NOMO-1 treated with DMSO at 0.1 percent for 48 hours (cell line): ENCODE results near the gene NRTN.

Source experiments
- DNase-seq: peaks from one replicate; lab custom pipeline; 2025; ENCODE audit not compliant: unreplicated experiment; lab: John Stamatoyannopoulos, UW

The NRTN gene

DNA sequence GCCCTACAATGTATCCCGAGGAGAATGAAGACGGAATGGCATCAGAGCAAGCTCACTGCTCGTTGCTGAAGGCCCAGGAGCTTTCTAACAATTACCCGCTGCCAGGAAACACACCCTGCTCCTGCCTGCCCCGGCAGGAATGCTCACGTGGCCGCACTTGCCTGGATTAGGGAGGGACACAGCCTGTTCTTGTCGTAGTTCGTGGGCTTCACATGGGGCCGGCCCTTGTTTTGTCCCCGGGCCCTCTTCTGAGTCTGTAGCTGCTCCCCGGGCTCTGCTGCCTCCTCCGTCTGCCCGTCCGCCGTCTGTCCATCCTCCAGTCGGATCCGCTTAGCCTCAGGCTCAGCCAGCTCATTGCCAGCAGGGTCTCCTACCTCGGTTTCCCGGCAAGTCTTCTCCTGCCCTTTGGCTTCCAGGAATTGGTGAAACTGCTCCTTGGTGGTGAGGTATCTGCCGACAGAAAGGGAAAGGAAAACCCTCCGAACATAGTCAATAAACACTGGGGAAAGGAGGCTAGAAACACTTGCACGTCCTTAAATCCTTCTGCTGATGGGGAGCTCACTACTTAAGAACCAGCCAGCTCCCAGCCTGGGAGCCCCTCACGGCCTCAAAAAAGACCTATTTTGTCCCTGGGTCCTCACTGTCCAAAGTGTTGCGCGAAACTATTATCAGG, 14.8 kb upstream of the NRTN start:
- DNase-seq, result no peak

- DNase-seq, result peak; percentile 96
Observed at GRCh38 chr19:5790559-5791520, 14.0 kb upstream of the NRTN start, which contains the start of gene DUS3L. Gene DUS3L (minus strand): TSS chr19:5791163. CDS start chr19:5791141, 22 bp downstream.

- DNase-seq, result no peak
Observed at GRCh38 chr19:5792224-5792623, 12.6 kb upstream of the NRTN start.

DNA sequence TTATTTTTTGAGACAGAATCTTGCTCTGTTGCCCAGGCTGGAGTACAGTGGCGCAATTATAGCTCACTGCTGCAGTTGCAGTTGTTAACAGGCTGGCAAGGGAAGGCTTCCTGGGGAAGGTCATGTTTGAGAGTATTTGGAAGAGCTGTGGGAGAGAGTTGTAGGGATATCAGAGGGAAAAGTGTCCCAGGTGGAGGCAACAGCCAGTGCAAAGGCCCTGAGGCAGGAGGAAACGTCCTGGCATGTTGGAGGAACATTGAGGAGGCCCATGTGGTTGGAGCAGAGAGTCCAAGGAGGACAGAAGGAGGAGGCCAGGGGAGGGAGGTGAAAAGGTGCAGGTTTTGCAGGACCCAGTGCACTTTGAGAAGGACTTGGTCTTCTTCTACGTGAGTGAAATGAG, 11.7 kb upstream of the NRTN start:
- DNase-seq, result no peak

DNA sequence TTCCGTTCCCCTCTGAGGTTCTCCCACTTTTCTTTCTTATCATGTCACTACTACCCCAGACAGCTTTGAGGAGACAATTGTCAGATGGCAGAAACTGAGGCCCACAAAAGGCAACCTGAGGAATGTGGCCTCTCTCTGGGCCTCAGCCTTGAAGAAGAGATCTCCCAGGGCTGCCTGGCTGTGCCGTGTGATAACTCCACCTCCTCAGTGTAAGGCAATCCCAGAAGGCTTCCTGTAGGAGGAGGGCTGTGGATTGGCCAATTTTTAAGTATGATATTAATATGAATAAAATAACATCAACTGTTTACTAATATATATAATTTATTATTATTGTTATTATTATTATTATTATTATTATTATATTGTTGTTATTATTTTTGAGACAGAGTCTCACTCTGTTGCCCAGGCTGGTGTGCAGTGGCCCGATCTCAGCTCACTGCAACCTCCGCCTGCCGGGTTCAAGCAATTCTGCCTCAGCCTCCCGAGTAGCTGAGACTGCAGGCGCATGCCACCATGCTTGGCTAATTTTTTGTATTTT, 9.4 kb upstream of the NRTN start:
- no peak for DNase-seq

DNA sequence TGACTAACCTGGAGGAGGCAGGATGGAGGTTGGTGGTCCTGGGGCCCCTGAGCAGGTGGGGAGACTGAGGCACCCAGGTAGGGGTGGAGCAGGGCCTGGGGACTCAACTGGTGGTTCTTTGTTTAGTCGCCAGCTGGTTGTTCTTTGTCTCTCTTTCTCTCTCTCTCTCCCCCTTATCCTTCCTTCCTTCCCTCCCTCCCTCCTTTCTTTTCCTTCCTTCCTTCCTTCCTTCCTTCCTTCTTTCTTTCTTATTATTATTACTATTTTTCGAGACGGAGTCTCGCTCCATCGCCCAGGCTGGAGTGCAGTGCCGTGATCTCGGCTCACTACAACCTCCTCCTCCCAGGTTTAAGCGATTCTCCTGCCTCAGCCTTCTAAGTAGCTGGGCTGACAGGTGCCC, 6.6 kb upstream of the NRTN start:
- no peak for DNase-seq

DNA sequence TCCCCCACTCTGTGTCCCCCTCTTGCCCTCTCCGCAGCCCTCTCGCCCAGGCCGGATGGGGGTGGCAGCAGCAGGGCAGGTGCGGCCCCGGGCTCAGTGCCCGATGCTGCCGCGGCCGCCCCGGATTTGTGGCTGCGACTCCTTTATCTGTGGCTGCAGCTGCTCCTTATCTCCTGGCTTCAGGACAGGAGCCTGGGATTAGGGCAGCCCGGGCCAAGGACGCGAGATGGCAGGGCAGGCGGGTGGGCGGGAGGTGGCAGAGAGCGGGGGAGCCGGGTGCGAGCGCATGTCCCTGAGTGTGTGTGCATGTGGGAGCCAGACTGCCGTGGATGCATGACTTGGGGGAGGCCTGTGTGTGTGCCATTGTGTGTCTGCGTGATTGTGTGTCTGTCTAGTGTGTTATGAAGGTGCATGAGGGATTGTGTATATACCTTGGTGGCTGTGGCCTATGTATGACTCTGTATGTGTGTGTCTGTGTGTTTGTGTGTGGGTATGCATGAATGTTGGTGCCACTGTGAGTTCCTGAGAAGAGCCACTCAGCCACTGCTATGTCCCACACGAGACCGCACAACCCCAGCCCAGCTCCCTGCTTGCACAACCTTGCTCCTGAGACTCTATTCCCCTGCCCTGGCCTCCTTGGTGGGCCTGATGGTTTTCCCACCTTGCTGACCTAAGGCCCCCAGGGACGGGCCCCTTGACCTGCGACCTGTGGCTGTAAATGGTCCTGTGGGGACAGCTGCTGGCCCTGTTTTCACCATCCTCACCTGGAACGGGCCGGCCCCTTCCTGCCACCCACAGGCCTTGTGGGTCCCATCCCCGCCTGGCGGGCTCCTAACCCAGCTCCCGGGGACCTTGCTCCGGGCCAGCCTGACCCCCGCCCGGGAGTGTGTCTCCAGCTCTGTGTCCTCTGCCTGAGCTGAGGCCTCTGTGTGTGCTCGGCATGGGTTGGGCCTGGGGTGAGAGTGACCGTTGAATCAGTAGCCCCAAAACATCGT, 5.3 kb upstream of the NRTN start:
- no peak for DNase-seq

GRCh38 chr19:5800361-5801270, 4.3 kb upstream of the NRTN start:
- DNase-seq, result no peak

DNA sequence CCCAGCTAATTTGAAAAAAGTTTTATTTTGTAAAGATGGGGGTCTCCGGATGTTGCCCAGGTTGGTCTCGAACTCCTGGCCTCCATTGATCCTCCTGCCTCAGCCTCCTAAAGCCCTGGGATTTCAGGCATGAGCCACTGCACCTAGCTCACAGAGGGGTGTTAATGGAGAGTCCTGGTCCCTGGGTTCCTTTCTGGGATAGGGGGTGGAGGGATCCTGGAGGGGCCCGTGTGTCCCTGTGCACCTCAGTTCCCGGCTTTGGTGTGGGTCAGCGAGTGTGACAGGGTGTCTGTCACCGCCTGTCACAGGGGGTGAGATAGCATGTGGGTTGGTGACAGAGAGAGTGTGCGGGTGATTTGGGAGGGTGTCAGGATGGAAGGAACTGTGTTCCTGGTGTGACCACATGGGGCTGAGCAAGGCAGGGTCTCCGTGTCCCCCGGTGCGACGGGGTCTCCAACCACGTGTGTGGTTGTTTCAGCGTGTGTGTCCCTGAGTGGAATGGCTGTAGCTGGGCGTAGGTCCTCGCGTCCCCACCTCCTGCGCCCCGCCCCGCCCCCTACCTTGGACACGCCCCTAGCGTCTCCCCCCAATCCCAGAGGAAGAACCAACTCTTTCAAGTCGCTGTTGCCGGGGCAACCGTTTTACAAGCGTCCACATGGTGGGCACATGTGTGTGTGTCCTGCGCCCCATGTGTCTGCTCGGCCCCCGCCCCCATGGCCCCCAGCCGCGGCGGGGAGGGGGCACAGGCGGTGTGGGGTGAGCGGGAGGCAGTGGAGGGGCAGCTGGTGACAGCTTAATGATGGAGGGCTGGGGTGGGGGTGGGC, 2.9 kb upstream of the NRTN start:
- no peak for DNase-seq

DNA sequence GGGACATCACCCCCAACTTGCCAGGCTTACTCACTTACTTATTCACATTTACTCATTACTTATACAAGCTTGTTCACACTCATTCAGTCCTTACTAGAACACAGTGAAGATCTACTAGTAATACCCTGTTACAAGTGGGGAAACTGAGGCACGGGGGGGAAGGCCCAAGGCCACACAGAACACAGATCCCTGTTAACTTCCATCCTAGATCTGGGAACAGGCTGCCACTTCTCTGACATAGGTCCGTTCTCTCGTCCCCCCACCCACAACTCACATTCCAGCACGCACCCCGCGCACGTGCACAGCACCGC, 1.5 kb upstream of the NRTN start:
- no peak for DNase-seq

GRCh38 chr19:5803752-5804515, 933 bp upstream of the NRTN start:
- peak; percentile 90 for DNase-seq

DNA sequence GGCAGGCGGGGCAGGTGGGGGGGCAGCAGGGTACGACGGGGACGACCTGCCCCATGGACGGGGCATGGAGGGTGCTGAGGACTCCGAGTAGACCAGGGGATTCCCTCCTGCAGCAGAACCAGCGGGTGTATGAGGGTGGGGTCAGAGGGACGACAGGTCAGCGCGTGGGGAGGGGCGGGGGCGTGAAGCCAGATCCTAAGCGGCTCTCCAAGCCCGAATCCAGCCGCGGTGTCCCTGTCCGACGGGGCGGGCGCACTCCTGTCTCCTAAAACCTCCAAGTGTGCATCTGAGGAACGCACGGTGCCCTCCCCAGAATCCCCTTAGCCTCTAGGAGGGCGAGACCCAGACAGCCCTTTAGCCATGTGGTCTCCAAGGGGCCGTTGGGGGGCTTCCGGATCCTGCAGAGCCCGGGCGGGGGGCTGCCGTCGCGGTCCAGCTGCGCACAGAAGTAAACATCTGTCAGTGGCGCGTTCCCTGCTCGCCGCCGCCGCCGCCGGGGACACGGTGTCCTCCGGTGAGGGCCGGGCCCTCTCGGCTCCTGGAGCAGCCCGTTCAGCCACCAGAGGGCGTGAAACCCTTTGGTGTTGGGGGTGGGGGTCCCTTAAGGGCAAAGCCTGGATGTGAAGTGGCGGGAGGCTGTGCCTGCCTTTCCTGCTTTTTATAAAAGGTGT, 730 bp downstream of the NRTN start:
- DNase-seq, result peak; percentile 35

DNA sequence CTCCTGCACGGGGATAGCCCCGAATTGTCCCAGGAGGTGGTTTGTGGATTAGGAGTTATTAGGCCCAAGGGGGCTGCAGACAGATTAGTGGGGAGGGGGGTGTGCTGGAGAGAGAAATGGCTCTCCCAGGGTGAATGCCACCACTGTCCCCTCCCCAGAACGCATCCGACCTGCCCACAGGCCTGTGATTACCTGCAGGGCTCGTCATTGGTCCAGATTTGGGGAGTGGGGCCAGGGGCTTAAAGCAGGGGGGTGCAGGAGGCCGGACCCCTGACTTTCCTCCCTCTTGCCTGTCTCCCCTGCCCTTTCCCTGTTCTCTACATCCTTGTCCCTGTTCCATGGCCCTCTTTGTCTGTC, 1.2 kb downstream of the NRTN start:
- no peak for DNase-seq

- no peak for DNase-seq
Observed at GRCh38 chr19:5806905-5807304, 2.0 kb downstream of the NRTN start.

- DNase-seq, result no peak
Observed at GRCh38 chr19:5808120-5808816, 3.4 kb downstream of the NRTN start.

GRCh38 chr19:5809053-5809452, 4.2 kb downstream of the NRTN start:
- peak; percentile 65 for DNase-seq

DNA sequence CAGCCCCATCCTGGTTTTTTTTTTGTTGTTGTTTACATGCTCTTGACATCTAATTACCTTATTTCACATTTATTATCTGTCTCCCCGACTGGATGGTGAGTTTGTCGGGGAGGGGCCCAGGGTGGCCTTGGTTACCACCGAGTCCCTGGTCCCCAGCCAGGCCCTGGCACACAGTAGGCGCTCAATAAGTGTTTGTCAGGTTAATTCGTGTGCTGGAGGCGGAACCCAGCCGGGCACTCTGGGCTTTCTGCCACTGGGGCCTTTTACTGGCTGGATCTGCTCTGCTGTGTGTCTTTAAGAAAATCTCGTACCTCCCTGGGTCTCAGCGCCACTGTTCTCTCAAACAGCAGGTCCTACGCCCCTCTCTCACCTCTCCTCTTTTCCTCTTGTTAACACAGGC, 4.6 kb downstream of the NRTN start:
- no peak for DNase-seq
